ENCODE data around the gene PLXNA2.

- TF ChIP-seq POLR2A (IDR thresholded peaks at IDR 0.05) (no peak), POLR2AphosphoS5 (IDR thresholded peaks at IDR 0.05) (no peak)
- TF ChIP-seq, protein P1, sequence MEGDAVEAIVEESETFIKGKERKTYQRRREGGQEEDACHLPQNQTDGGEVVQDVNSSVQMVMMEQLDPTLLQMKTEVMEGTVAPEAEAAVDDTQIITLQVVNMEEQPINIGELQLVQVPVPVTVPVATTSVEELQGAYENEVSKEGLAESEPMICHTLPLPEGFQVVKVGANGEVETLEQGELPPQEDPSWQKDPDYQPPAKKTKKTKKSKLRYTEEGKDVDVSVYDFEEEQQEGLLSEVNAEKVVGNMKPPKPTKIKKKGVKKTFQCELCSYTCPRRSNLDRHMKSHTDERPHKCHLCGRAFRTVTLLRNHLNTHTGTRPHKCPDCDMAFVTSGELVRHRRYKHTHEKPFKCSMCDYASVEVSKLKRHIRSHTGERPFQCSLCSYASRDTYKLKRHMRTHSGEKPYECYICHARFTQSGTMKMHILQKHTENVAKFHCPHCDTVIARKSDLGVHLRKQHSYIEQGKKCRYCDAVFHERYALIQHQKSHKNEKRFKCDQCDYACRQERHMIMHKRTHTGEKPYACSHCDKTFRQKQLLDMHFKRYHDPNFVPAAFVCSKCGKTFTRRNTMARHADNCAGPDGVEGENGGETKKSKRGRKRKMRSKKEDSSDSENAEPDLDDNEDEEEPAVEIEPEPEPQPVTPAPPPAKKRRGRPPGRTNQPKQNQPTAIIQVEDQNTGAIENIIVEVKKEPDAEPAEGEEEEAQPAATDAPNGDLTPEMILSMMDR (IDR thresholded peaks at IDR 0.05): no peak
These were observed 184.7 kb downstream of the PLXNA2 start for GRCh38 chr1:208059409-208060001.
